Measurements from ENCODE around the gene ZNF718. TPM values are rescaled to one million over a fixed set of nuclear protein-coding genes. Genes with fewer than 3 reads are reported as not detected.
"Not testable (repeated sequence)": the region's sequence is repeated elsewhere in the genome, so short reads cannot be mapped to it uniquely, and the experiment has no call there.

The ZNF718 gene
- total RNA-seq, 2 experiments from 2014 or later, result 11.8 to 12.5 TPM

DNA sequence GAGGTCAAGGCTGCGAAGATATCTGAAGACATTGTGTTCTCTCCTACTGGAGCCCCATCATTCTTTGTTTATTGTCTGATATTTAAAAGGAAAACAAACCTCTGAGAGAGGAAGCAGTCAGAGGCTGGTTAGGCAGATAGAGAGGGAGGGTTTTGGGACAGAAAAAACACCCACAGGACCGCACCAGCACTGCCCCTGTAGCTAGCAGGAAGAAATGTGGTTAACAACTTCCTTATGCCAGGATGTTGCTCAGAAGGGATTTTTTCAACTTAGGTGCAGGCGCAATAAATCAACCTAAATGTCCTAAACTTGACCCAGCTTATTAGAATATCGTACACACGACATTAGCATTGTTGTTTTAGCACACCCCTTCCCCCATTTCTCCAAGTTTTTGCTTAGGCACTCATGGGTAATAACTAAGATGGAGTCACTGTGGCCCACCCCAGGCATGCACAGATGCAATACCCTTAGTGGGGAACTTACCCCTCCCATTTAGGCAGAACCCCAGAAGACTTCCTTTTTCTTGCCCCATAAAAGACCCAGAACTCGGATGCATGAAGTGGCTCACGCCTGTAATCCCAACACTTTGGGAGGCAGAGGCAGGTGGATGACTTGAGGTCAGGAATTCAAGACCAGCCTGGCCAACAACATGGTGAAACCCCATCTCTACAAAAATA lies 2.8 kb upstream of the ZNF718 start:
- DNase-seq, result peak; percentile 43
- peaks cover 66% of the 10 kb centered on the region for H3K36me3 Mint-ChIP-seq (ENCODE audit: low read depth)
- peak overlapping the region; percentile 5 for H3K4me3 Mint-ChIP-seq
- peaks cover 59% of the 10 kb centered on the region for H3K9me3 Mint-ChIP-seq
- POLR2A ChIA-PET, result no interaction called here
- peak overlapping the region; percentile 87 for H3K27ac Mint-ChIP-seq
- peaks cover 42% of the 10 kb centered on the region for H3K4me1 Mint-ChIP-seq
- no peaks in the 10 kb centered on the region for H3K27me3 Mint-ChIP-seq
- CTCF ChIA-PET, result no interaction called here

DNA sequence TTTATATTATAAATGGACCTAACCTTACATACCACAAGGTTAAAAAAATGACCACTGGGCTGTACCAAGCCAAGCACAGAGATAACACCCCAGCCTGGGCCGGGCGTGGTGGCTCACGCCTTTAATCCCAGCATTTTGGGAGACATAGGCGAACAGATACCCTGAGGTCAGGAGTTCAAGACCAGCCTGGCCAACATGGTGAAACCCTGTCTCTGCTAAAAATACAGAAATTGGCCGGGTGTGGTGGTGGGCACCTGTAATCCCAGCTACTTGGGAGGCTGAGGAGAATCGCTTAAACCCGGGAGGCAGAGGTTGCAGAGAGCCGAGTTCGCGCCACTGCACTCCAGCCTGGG lies 403 bp upstream of the ZNF718 start:
- peaks cover 90% of the 10 kb centered on the region for H3K36me3 Mint-ChIP-seq (ENCODE audit: low read depth)
- H3K9me3 Mint-ChIP-seq, result peaks cover 63% of the 10 kb centered on the region
- ChIA-PET POLR2A (interaction anchor here (0.6 to 1.6 kb wide), 2 partner anchors 8 to 71 kb away, joined by 5 to 15 read pairs; partner anchors contain the start of gene ZNF595), CTCF (interaction anchor here (1.0 kb wide), 2 partner anchors 22 to 118 kb away, joined by 3 to 5 read pairs; no protein-coding TSS in a partner anchor)
- peak overlapping the region; percentile 93 for H3K4me3 Mint-ChIP-seq
- H3K4me1 Mint-ChIP-seq, result peaks cover 45% of the 10 kb centered on the region
- not testable (repeated sequence) for DNase-seq, H3K27me3 Mint-ChIP-seq
- H3K27ac Mint-ChIP-seq, result peak overlapping the region; percentile 99

DNA sequence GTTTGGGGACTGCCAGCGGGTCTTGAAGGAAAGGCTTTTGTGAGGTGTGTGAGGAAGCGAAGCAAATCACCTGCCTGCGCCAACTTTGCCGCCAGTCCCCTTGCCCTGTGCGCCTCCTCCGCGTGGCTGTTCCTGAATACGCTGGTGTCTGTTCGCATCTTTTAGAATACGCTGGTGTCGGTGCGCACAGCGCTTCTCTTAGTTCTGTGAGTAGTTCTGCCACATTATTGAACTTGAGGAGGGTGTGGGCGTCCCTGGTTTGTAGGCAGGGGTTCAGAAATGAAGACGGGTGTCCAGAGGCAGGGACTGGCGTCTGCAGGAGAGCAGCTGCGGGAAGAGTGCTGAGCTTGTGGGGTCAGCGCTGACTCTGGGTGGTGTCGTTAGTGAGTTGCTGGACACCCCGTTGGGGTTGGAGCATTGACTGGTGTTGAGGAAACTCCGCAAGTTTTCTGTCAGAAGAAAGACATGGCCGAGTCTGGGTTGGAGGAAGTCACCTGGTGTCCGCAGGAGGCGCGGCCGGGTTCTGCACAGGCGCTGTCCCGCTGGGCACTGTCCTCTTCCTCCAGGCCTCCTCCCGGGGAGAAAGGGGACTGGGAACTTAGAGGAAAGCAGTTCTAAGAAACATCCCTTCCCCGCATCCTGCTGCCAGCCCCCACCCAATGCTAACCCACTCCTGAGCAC lies 930 bp downstream of the ZNF718 start:
- Mint-ChIP-seq H3K27me3 (no peaks in the 10 kb centered on the region), H3K4me1 (peaks cover 45% of the 10 kb centered on the region), H3K4me3 (peak overlapping the region; percentile 93), H3K36me3 (ENCODE audit: low read depth) (peaks cover 95% of the 10 kb centered on the region), H3K27ac (peak overlapping the region; percentile 99), H3K9me3 (peaks cover 68% of the 10 kb centered on the region)
- POLR2A ChIA-PET, result interaction anchor here (1.1 to 1.6 kb wide), 2 partner anchors 19 to 72 kb away, joined by 4 to 15 read pairs; partner anchors contain the start of gene ZNF595
- peak; percentile 16 for DNase-seq
- CTCF ChIA-PET, result interaction anchor here (1.2 kb wide), 2 partner anchors 11 to 15 kb away, joined by 3 to 4 read pairs; no protein-coding TSS in a partner anchor

DNA sequence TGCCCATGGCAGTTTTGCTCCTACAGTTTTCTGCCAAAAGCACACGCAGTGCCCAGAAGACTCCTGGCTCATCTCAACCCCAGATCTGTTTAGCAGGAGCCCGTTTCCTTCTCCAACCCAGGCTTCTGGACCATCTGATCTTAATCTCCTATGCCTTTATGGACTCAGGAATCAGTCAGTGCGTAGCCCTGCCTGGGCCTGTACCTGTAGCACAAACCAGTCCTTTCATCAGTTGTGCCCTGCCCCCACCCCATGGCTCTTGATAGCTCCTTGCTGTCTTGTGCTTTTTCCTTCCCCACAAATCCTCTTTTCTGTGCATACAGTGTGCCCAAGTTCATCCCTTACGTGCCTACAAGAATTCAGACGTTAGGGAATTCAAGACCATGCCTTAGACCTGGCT lies 1.5 kb downstream of the ZNF718 start:
- ChIA-PET POLR2A (no interaction called here), CTCF (interaction anchor here (1.2 kb wide), 1 partner anchor 11 kb away, joined by 3 read pairs; no protein-coding TSS in a partner anchor)
- H3K4me3 Mint-ChIP-seq, result peak overlapping the region; percentile 93
- H3K36me3 Mint-ChIP-seq (ENCODE audit: low read depth), result peaks cover 94% of the 10 kb centered on the region
- DNase-seq, result no peak
- peaks cover 40% of the 10 kb centered on the region for H3K4me1 Mint-ChIP-seq
- no peaks in the 10 kb centered on the region for H3K27me3 Mint-ChIP-seq
- peaks cover 62% of the 10 kb centered on the region for H3K9me3 Mint-ChIP-seq
- H3K27ac Mint-ChIP-seq, result peak overlapping the region; percentile 99

DNA sequence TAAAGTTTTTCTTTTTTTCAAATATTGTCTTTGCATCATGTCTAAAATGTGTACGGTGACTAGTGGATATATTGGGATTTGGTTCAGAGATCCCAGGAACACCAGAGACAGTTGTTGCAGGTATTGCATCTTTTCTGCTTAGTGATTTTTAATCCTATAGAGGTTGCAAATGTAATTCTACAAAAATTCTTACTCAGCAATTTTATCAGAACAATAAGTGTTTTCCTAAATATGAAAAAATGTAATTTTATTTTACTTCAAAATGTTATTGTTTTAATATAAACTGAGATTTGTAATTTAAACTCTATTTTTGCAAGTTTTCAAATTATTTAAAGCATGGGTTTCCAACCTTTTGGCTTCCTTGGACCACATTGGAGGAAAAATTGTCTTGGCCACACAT lies 8.2 kb downstream of the ZNF718 start:
- DNase-seq, result no peak
- ChIA-PET POLR2A (interaction anchor here (0.7 kb wide), 1 partner anchor 881 kb away, joined by 4 read pairs; no protein-coding TSS in a partner anchor), CTCF (no interaction called here)
- Mint-ChIP-seq H3K4me3 (no peak overlapping the region), H3K27me3 (no peaks in the 10 kb centered on the region), H3K4me1 (peaks cover 3% of the 10 kb centered on the region), H3K36me3 (ENCODE audit: low read depth) (peaks cover 89% of the 10 kb centered on the region), H3K9me3 (peaks cover 54% of the 10 kb centered on the region), H3K27ac (no peak overlapping the region)

DNA sequence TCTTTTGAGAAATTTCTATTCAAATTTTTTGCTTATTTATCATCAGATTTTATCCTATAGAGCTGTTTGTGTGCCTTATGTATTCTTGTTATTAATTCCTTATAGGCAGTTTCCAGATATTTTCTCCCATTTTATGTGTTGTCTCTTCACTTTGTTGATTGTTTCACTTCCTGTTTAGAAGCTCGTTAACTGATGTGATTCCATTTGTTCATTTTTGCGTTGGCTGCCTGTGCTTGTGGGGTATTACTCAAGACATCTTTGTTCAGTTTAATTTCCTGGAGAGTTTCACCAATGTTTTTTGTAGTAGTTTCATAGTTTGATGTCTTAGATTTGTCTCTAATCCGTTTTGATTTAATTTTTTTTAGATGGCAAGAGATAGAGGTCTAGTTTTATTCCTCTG lies 14.6 kb downstream of the ZNF718 start:
- POLR2A ChIA-PET, result no interaction called here
- H3K9me3 Mint-ChIP-seq, result peaks cover 69% of the 10 kb centered on the region
- peaks cover 91% of the 10 kb centered on the region for H3K36me3 Mint-ChIP-seq (ENCODE audit: low read depth)
- no peak for DNase-seq
- no peak overlapping the region for H3K4me3 Mint-ChIP-seq
- no peak overlapping the region for H3K27ac Mint-ChIP-seq
- CTCF ChIA-PET, result interaction anchor here (0.9 kb wide), 1 partner anchor 331 kb away, joined by 3 read pairs; no protein-coding TSS in a partner anchor
- H3K4me1 Mint-ChIP-seq, result peaks cover 3% of the 10 kb centered on the region
- no peaks in the 10 kb centered on the region for H3K27me3 Mint-ChIP-seq

DNA sequence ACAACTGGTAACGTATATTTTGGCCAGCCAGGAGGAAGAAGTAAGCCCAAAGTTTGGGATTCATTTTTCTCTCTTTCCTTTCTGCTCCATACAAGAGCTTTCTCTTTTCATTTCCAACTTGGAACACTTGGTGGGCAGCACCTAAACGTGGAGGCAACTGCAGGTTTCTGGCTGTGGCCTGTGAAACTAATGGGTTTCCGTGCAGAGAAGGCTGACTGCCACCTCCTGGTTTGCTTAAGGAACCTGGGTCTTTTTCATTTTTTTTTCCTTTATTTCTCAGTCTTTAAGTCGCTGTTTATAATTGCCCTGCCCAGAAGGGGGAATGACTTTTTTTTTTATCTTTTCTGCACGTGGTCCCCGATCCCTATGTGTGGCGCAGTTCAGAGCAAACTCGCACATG lies 15.4 kb downstream of the ZNF718 start:
- CTCF ChIA-PET, result interaction anchor here (1.0 to 1.4 kb wide), 2 partner anchors 15 to 102 kb away, joined by 3 to 4 read pairs; partner anchors contain the start of gene ZNF718
- H3K27me3 Mint-ChIP-seq, result no peaks in the 10 kb centered on the region
- POLR2A ChIA-PET, result no interaction called here
- peaks cover 76% of the 10 kb centered on the region for H3K9me3 Mint-ChIP-seq
- no peak overlapping the region for H3K4me3 Mint-ChIP-seq
- peaks cover 93% of the 10 kb centered on the region for H3K36me3 Mint-ChIP-seq (ENCODE audit: low read depth)
- H3K27ac Mint-ChIP-seq, result no peak overlapping the region
- DNase-seq, result no peak
- H3K4me1 Mint-ChIP-seq, result peaks cover 3% of the 10 kb centered on the region

DNA sequence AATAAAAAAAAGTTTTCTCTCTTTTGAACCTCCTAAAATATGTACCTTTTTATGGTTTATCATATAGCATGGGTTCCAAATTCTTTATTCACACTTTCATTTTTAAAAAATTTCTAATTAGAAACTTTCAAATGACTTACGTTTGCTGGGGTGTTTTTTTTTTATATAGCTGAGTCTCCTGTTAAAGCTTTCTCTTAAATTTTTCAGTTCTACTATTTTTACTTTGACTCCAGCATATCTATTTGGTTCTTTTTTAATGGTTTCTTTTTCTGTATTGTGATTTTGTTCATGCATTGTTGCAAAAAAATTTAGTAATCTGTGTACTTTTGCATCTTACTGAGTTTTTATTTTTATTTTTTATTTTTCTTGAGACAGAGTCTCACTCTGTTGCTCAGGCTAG lies 22.3 kb downstream of the ZNF718 start:
- Mint-ChIP-seq H3K27me3 (no peaks in the 10 kb centered on the region), H3K4me1 (no peaks in the 10 kb centered on the region), H3K36me3 (ENCODE audit: low read depth) (peaks cover 70% of the 10 kb centered on the region), H3K4me3 (no peak overlapping the region), H3K27ac (no peak overlapping the region), H3K9me3 (peaks cover 49% of the 10 kb centered on the region)
- POLR2A ChIA-PET, result no interaction called here
- CTCF ChIA-PET, result interaction anchor here (1.3 kb wide), 1 partner anchor 22 kb away, joined by 3 read pairs; the partner anchor contains the start of gene ZNF718
- DNase-seq, result no peak

DNA sequence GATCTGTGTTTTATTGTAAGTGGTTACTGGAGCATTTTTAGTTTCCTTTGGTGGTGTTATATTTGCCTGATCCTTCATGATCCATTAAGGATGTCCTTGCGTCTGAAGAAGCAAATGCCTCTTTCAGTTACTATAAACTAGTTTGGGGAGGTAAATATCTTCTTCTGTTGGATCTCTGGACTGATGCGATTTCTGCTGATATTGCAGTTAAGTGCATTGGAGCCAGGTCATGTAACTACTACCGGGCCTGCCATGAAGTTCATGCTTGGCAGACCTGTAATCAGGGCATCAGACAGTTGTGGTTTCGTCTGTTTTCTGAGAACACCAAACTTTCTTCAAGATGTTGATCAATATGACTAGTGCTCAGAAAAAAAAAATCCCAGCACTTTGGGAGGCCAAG lies 22.9 kb downstream of the ZNF718 start:
- DNase-seq, result no peak
- Mint-ChIP-seq H3K27ac (no peak overlapping the region), H3K4me3 (no peak overlapping the region), H3K9me3 (peaks cover 48% of the 10 kb centered on the region), H3K4me1 (no peaks in the 10 kb centered on the region), H3K36me3 (ENCODE audit: low read depth) (peaks cover 64% of the 10 kb centered on the region), H3K27me3 (no peaks in the 10 kb centered on the region)
- ChIA-PET POLR2A (no interaction called here), CTCF (no interaction called here)

DNA sequence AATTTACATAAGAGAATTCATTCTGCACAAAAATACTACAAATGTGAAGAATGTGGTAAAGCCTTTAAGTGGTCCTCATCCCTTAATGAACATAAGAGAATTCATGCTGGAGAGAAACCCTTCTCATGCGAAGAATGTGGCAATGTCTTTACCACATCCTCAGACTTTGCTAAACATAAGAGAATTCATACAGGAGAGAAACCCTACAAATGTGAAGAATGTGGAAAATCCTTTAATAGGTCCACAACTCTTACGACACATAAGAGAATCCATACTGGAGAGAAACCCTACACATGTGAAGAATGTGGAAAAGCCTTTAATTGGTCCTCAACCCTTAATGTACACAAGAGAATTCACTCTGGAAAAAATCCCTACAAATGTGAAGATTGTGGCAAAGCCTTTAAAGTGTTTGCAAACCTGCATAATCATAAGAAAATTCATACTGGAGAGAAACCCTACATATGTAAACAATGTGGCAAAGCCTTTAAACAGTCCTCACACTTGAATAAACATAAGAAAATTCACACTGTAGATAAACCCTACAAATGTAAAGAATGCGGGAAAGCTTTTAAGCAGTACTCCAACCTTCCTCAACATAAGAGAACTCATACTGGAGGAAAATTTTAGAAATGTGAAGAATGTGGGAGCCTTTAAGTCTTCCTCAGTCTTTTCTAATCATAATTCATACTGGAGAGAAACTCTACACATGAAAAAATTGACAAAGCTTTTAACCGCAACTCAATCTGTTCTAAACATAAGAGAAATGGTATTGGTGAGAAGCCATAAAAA lies 37.4 kb downstream of the ZNF718 start:
- DNase-seq, result no peak
- H3K4me1 Mint-ChIP-seq, result no peaks in the 10 kb centered on the region
- H3K9me3 Mint-ChIP-seq, result peaks cover 48% of the 10 kb centered on the region
- H3K36me3 Mint-ChIP-seq (ENCODE audit: low read depth), result peaks cover 34% of the 10 kb centered on the region
- ChIA-PET CTCF (no interaction called here), POLR2A (no interaction called here)
- no peak overlapping the region for H3K27ac Mint-ChIP-seq
- H3K27me3 Mint-ChIP-seq, result no peaks in the 10 kb centered on the region
- H3K4me3 Mint-ChIP-seq, result no peak overlapping the region

DNA sequence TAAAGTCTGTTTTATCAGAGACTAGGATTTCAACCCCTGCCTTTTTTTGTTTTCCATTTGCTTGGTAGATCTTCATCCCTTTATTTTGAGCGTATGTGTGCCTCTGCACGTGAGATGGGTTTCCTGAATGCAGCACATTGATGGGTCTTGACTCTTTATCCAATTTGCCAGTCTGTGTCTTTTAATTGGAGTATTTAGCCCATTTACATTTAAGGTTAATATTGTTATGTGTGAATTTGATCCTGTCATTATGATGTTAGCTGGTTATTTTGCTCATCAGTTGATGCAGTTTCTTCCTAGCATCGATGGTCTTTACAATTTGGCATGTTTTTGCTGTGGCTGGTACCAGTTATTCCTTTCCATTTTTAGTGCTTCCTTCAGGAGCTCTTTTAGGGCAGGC lies 45.3 kb downstream of the ZNF718 start:
- H3K4me1 Mint-ChIP-seq, DNase-seq, CTCF ChIA-PET, H3K4me3 Mint-ChIP-seq, H3K27me3 Mint-ChIP-seq, H3K27ac Mint-ChIP-seq, POLR2A ChIA-PET: not testable (repeated sequence)
- peaks cover 59% of the 10 kb centered on the region for H3K9me3 Mint-ChIP-seq
- peaks cover 34% of the 10 kb centered on the region for H3K36me3 Mint-ChIP-seq (ENCODE audit: low read depth)

DNA sequence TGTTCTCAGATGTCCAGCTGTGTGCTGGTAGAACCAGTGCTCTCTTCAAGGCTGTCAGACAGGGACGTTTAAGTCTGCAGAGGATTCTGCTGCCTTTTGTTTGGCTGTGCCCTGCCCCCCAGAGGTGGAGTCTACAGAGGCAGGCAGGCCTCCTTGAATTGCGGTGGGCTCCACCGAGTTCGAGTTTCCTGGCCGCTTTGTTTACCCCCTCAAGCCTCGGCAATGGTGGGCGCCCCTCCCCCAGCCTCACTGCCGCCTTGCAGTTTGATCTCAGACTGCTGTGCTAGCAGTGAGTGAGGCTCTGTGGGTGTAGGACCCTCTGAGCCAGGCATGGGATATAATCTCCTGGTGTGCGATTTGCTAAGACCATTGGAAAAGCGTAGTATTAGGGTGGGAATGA lies 47.0 kb downstream of the ZNF718 start:
- H3K36me3 Mint-ChIP-seq (ENCODE audit: low read depth), result peaks cover 41% of the 10 kb centered on the region
- DNase-seq, H3K27ac Mint-ChIP-seq, H3K27me3 Mint-ChIP-seq, H3K4me3 Mint-ChIP-seq, POLR2A ChIA-PET, H3K4me1 Mint-ChIP-seq: not testable (repeated sequence)
- CTCF ChIA-PET, result interaction anchor here (0.6 kb wide), 1 partner anchor 13 kb away, joined by 3 read pairs; no protein-coding TSS in a partner anchor
- peaks cover 63% of the 10 kb centered on the region for H3K9me3 Mint-ChIP-seq
